ENCODE measurements around the gene NSUN6.

GRCh38 chr10:18556522-18557147 is 94.8 kb downstream of the NSUN6 start:
- TF ChIP-seq POLR2AphosphoS5 (IDR thresholded peaks at IDR 0.05; ENCODE audit: borderline replicate concordance, low read depth, low read length) (no peak), EZH2 (IDR thresholded peaks at IDR 0.05) (no peak), FOXP2 (optimal IDR thresholded peaks at IDR 0.05; ENCODE audit: control extremely low read depth, extremely low read length, insufficient read depth) (no peak)
